IPS-18c (cell line): ENCODE results near the gene RIMS1.
"Not testable (repeated sequence)": the region's sequence is repeated elsewhere in the genome, so short reads cannot be mapped to it uniquely, and the experiment has no call there.

Source experiments
- H3K4me3 ChIP-seq: 2 replicates; pipeline ENCODE4 v1.7.0; 2013; ENCODE audit warnings: low read depth, mild to moderate bottlenecking, low read length, moderate library complexity; ENCODE audit not compliant: insufficient read depth
- H3K9me3 ChIP-seq: one replicate; pipeline ENCODE4 v1.6.1; 2013; ENCODE audit warnings: mild to moderate bottlenecking, low read length, moderate library complexity; ENCODE audit not compliant: control insufficient read depth, insufficient read depth

The RIMS1 gene

DNA sequence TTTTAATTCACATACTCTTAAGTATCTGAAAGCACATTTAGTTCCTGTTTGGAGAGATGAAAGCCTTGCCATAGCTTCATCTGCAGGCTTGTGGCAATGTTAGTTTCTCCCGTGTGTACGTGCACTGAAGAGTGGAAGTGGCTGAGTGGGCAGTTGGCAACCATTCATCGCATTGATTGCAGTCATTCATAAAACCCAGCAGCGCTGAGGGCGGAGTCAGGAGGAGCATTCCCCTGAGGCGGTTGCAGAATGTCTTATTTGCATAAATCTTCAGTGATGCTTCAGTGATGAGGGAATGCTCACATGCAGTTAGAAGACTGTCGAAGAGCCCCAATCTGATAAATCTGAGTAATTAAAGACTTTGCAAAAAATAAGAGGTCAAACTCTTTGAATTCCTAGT is 79.1 kb downstream of the RIMS1 start:
- no peak overlapping the region for H3K4me3 ChIP-seq
- H3K9me3 ChIP-seq, result no peaks in the 10 kb centered on the region

DNA sequence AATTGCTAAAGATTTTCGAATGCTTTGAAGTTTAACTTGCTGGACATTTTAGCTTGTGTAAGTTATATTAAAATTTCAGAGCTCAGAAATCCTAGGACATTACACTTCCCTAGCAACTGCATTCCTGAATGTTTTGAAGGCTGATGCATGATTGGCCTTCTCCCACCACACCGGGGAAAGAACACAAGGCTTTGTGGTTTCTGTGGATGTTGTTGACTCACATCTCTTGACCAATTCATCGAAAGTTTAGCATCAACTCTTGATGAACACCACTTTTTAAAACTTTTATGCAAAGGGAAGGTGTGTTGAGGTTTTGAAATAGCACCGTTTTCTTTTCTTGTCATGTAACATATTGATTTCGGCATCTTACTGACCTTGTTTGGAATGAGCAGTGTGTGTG is 81.1 kb downstream of the RIMS1 start:
- H3K9me3 ChIP-seq, result no peaks in the 10 kb centered on the region
- H3K4me3 ChIP-seq, result no peak overlapping the region

- no peaks in the 10 kb centered on the region for H3K9me3 ChIP-seq
- H3K4me3 ChIP-seq, result no peak overlapping the region
Measured at GRCh38 chr6:71977884-71978283, 91.5 kb downstream of the RIMS1 start.

- no peak overlapping the region for H3K4me3 ChIP-seq
- no peaks in the 10 kb centered on the region for H3K9me3 ChIP-seq
Measured at GRCh38 chr6:71979911-71980310, 93.6 kb downstream of the RIMS1 start.

DNA sequence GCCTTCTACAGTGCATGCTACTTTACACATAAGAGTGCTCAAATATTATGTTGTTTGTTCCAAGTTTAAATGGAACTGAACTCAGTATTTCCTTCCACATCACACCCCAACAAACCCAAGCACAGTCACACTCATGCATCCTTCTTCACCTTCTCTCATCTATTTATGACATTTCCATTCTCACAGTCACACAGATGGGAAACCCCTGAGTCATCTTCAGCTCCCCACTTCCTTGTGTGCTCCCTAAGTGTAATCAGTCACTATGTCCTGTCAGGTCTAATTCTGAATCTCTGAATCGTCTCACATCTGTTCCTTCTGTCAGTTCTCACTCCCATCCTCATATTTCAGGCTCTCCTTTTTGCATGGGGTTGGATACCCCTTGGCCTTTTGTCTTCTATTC is 96.0 kb downstream of the RIMS1 start:
- no peak overlapping the region for H3K4me3 ChIP-seq
- H3K9me3 ChIP-seq, result no peaks in the 10 kb centered on the region

GRCh38 chr6:71983131-71983530 is 96.8 kb downstream of the RIMS1 start:
- no peak overlapping the region for H3K4me3 ChIP-seq
- no peaks in the 10 kb centered on the region for H3K9me3 ChIP-seq

DNA sequence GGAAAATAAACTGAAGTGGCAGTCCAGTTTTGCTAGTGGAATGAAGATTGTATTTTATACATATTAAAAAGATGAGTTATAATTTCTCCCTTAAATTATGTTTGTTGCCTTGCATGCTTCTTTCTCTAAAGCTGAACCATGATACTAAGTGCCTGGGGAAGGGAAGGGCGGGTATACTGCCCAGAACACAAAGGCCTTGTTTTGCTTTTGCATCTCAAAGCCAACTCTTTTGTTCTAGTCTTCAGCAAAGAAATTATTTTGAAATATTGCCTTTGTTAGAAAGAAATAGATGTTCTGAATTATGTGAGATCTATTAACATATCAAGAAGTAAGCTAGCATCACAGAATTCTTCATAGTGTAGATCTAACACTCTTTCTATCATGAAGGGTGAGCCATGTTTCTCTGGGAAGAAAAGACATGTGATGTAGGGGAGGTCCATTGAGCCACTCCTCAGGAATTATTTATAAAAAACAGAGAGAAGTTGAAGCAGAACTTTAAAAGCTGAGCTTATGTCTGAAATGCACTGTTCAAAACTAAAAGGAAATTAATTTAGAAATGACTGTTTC is 108.4 kb downstream of the RIMS1 start:
- Histone ChIP-seq H3K4me3 (no peak overlapping the region), H3K9me3 (no peaks in the 10 kb centered on the region)

DNA sequence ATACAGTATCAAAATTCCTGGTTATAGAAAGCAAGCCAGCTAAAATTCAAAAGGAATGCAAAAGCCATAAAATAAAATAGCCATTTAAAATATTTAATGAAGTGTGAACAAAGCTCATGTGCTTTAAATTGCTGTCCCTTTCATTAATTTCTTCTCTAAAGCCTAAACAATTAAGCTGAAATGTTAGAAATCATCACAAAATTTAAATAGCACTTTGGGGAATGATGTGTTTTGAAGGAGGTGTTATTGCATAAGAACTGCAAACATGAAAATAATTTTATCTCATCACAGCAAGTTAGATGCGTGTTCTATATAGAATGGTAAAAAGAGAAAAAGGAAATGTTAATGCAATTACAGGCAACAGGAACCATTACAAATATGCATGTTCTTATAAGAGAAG is 111.0 kb downstream of the RIMS1 start:
- H3K9me3 ChIP-seq, result no peaks in the 10 kb centered on the region
- H3K4me3 ChIP-seq, result no peak overlapping the region

DNA sequence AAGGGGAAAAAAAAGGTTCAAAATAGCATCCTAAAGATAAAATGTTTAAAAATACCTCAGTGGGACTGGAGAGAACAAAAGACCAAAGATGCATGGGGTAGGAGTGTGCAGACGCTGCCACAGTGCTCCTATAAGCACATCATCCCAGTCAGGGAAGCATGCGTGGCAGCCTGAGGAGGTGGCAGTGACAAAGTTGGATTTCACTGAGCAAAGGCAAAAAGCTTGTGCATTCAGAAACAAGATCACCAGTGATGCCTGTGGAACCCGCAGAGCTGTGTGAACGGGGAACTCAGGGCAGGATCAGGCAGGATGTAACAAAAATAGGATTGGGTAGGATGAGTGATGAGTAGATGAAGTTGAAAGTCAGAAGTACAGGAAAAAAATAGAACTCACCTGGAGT is 116.1 kb downstream of the RIMS1 start:
- no peak overlapping the region for H3K4me3 ChIP-seq

GRCh38 chr6:72006591-72006990 is 120.2 kb downstream of the RIMS1 start:
- H3K9me3 ChIP-seq, H3K4me3 ChIP-seq: not testable (repeated sequence)

More for the DNA sequence above, 116.1 kb downstream of the RIMS1 start:
- H3K9me3 ChIP-seq, result peaks cover 6% of the 10 kb centered on the region

DNA sequence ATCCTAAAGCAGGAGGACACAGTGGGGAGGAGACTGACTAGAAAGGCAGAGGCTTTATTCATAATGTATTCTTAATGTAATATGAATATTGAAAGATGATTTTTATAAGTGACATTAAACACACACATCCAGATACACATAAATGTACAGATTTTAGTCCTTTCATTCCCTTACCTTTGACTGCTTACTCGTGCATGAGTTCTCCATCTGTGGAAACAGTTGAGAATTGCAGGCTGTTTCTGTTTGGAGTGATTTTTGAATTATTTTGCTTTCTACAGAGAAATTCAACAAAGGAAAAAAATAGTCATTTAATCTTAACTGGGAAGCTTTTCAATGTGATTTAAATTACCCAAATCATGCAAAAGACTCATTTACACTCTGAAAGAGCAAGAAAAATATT is 136.5 kb downstream of the RIMS1 start:
- no peak overlapping the region for H3K4me3 ChIP-seq
- H3K9me3 ChIP-seq, result no peaks in the 10 kb centered on the region

GRCh38 chr6:72031471-72031870 is 145.1 kb downstream of the RIMS1 start:
- Histone ChIP-seq H3K9me3 (no peaks in the 10 kb centered on the region), H3K4me3 (no peak overlapping the region)

DNA sequence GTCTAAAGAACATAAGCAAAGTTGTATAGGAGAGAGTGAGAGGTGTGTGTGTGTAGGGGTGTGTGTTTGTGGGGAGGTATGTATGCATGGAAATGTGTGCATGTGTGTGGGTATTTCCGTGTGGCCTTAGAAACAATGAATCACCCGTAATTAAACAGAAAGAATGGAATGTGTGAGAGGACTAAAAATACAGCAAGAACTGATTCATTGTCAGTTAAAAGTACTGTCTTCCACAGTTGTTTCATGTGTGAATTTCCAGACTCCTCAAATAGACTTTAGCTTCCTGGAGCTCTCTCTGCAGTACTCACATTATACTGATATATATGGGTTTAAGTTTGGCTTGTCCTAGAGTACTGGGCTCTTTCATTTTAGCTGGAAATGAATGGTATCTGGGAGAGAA is 145.7 kb downstream of the RIMS1 start:
- H3K4me3 ChIP-seq, result no peak overlapping the region

GRCh38 chr6:72035486-72035885 is 149.1 kb downstream of the RIMS1 start:
- Histone ChIP-seq H3K4me3 (no peak overlapping the region), H3K9me3 (no peaks in the 10 kb centered on the region)

More for the DNA sequence above, 145.7 kb downstream of the RIMS1 start:
- H3K9me3 ChIP-seq, result no peaks in the 10 kb centered on the region

DNA sequence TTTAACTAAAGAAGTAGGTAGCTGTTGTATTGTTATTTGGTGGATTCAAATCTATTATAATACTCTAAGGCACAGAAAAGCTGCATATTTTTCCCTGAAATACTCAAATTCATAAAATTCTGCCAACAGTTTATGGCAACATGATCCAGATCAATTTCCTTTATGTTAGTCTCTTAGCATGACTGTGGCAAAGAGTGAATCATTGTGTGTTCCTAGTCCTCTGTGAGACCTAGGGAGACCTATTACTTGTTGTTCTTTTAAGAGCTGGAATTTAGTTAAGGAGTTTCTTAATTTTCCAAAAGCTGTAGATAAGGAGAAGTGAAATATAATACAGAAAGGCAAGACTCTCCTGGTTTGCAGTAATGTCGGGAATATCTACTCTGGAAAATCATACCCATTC is 149.6 kb downstream of the RIMS1 start:
- H3K9me3 ChIP-seq, result no peaks in the 10 kb centered on the region
- no peak overlapping the region for H3K4me3 ChIP-seq

DNA sequence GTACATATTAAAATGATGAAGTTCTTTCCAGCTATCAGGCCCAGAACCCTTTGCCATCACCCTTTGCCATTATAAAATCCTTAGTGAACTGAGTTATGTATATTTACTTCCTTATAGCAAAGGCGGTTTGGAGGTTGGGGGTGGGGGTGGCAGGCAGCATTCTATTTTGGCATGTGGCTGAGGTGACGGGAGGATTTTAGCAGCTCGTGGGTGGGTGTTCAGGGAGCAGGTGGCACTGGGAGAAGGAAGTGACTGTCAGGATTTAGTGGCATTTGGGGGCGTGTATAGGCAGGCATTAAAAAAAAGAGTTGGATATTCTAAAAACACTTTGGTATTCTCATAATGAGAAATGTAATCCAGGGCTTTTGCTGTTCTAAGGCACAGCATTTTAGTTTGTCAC is 150.7 kb downstream of the RIMS1 start:
- Histone ChIP-seq H3K4me3 (no peak overlapping the region), H3K9me3 (no peaks in the 10 kb centered on the region)

GRCh38 chr6:72040111-72040510 is 153.8 kb downstream of the RIMS1 start:
- Histone ChIP-seq H3K4me3 (no peak overlapping the region), H3K9me3 (no peaks in the 10 kb centered on the region)

DNA sequence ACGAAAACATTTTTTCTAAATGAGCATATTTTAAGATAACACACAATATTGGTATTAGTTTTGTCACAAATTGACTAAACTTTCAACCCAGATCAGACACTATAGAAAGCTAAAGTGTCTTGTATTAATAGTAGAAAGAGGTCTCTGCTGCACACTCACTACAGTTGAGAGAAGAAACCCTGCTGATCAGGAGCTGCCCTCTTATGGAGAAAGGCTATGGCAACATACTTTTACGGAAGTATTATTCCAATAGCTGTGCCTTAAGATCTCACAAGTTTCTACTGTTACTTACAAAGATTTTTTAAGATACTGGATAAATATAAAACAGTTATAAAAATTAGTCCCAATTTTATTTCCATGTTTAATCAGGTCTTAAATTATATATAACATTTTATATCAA is 155.7 kb downstream of the RIMS1 start:
- no peaks in the 10 kb centered on the region for H3K9me3 ChIP-seq
- H3K4me3 ChIP-seq, result no peak overlapping the region

- Histone ChIP-seq H3K9me3 (no peaks in the 10 kb centered on the region), H3K4me3 (no peak overlapping the region)
Measured at GRCh38 chr6:72048080-72048479, 161.7 kb downstream of the RIMS1 start.
